Astrocyte (in vitro differentiated cells and primary cell): ENCODE data around the gene GH2. TPM values are rescaled to one million over a fixed set of nuclear protein-coding genes. Genes with fewer than 3 reads are reported as not detected.

Experiments
- DNase-seq: peaks from one replicate; pipeline ENCODE4 v3.0.0-alpha.2; 2010; ENCODE audit warnings: low read depth
- FAIRE-seq: peaks from 2 replicates; lab custom pipeline; 2011; peaks lifted over from hg19 to GRCh38; lab: Jason Lieb, UNC
- H2AFZ ChIP-seq: 2 replicates; pipeline ENCODE4 v1.6.0; 2012; ENCODE audit warnings: low read depth, low read length, inconsistent platforms
- H3K27ac ChIP-seq: 2 replicates; pipeline ENCODE4 v1.5.1; 2011; ENCODE audit warnings: low read depth, low read length, inconsistent platforms
- H3K27me3 ChIP-seq: 2 replicates; pipeline ENCODE4 v1.6.0; 2011; ENCODE audit warnings: low read length, inconsistent platforms; ENCODE audit not compliant: insufficient read depth
- H3K36me3 ChIP-seq: 2 replicates; pipeline ENCODE4 v1.5.1; 2011; ENCODE audit warnings: low read length, inconsistent platforms; ENCODE audit not compliant: insufficient read depth
- H3K4me1 ChIP-seq: 2 replicates; pipeline ENCODE4 v1.5.1; 2011; ENCODE audit warnings: low read length, inconsistent platforms; ENCODE audit not compliant: insufficient read depth
- H3K4me2 ChIP-seq: 2 replicates; pipeline ENCODE4 v1.6.0; 2012; ENCODE audit warnings: low read length, inconsistent platforms
- H3K4me3 ChIP-seq: 2 replicates; pipeline ENCODE4 v1.5.1; 2011; ENCODE audit warnings: low read depth, mild to moderate bottlenecking, low read length, inconsistent platforms; ENCODE audit not compliant: insufficient read depth
- H3K79me2 ChIP-seq: 2 replicates; pipeline ENCODE4 v1.6.0; 2012; ENCODE audit warnings: mild to moderate bottlenecking, low read length, inconsistent platforms; ENCODE audit not compliant: insufficient read depth
- H3K9ac ChIP-seq: 2 replicates; pipeline ENCODE4 v1.6.0; 2012; ENCODE audit warnings: mild to moderate bottlenecking, low read length, inconsistent platforms
- H3K9me3 ChIP-seq: 2 replicates; pipeline ENCODE4 v1.5.1; 2012; ENCODE audit warnings: low read depth, mild to moderate bottlenecking, low read length, inconsistent platforms; ENCODE audit not compliant: insufficient read depth
- H4K20me1 ChIP-seq: 2 replicates; pipeline ENCODE4 v1.6.0; 2012; ENCODE audit warnings: low read length, inconsistent platforms; ENCODE audit not compliant: insufficient read depth
- H3K27ac Mint-ChIP-seq: one replicate; pipeline ENCODE4 v1.8.0; 2021; ENCODE audit warnings: mild to moderate bottlenecking, mixed read lengths; ENCODE audit not compliant: unreplicated experiment
- H3K27me3 Mint-ChIP-seq: one replicate; pipeline ENCODE4 v1.8.0; 2021; ENCODE audit warnings: low read depth, mixed read lengths; ENCODE audit not compliant: unreplicated experiment
- H3K36me3 Mint-ChIP-seq: one replicate; pipeline ENCODE4 v1.8.0; 2021; ENCODE audit warnings: low read depth, mixed read lengths; ENCODE audit not compliant: unreplicated experiment
- H3K4me1 Mint-ChIP-seq: one replicate; pipeline ENCODE4 v1.8.0; 2021; ENCODE audit warnings: low read depth, mixed read lengths; ENCODE audit not compliant: unreplicated experiment
- H3K4me3 Mint-ChIP-seq: one replicate; pipeline ENCODE4 v1.8.0; 2021; ENCODE audit warnings: mild to moderate bottlenecking, moderate library complexity, mixed read lengths; ENCODE audit not compliant: unreplicated experiment
- H3K9me3 Mint-ChIP-seq: one replicate; pipeline ENCODE4 v1.8.0; 2021; ENCODE audit warnings: mild to moderate bottlenecking, mixed read lengths; ENCODE audit not compliant: unreplicated experiment
- EZH2 ChIP-seq: IDR thresholded peaks from 2 replicates; pipeline ENCODE4 v1.6.1; 2012; ENCODE audit warnings: mild to moderate bottlenecking, low read length, inconsistent platforms; ENCODE audit not compliant: insufficient read depth
- total RNA-seq: library from RNA; stranded (reverse); gene quantifications from 2 replicates; pipeline ENCODE4 v1.2.1, GENCODE V29; 2021
- TF ChIP-seq, protein P1 (sequence below): IDR thresholded peaks from 2 replicates; pipeline ENCODE4 v1.5.1; 2011; ENCODE audit warnings: low read depth, mild to moderate bottlenecking, inconsistent platforms, low read length, moderate library complexity; ENCODE audit not compliant: insufficient read depth

Gene GH2
- total RNA-seq, 1 donor from 2014 or later, result not detected

DNA sequence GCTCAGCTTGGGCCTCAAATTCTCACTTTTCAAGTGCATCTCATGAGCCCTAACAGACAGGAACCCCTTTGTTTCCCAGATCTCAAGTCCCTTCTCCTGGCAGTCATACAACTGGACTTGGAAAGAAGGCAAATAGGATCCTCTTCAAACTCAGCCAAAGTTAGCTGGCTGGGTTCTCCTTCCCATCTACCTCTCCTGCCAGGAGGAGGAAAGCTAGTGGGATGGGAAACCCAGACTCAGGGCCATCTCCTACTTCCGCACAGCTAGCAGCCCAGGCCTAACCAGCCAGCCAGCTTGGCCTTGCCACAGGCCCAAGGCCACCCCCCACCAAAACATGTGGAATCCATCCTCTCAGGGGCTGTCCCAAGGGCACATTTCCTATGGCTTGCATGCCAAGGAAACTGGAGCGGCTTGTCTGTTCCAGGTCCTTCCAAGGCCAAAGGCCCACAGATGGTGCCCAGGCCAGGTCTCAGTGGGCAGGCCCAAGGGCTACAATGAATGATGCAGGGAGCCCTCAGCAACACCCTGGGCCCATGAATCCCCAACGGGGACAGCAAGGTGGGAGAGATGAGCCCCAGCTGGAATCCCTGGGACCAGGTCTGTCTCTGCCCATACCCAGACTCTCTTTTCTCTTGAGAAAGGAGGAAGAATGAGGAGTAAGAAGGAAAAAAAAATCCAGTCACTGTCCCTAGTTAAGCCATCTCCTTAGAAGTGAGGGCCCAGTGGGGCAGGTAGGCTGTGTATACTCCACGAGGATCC is 41.0 kb downstream of the GH2 start:
- Histone ChIP-seq H3K4me2 (peak overlapping the region; percentile 100), H3K27me3 (no peaks in the 10 kb centered on the region), H3K4me3 (peak overlapping the region; percentile 88), H3K27ac (no peak overlapping the region), H3K9ac (peak overlapping the region; percentile 92), H3K36me3 (peaks cover 5% of the 10 kb centered on the region), H2AFZ (no peak overlapping the region), H3K79me2 (peaks cover 57% of the 10 kb centered on the region), H3K4me1 (peaks cover 14% of the 10 kb centered on the region), H3K9me3 (no peaks in the 10 kb centered on the region), H4K20me1 (peaks cover 53% of the 10 kb centered on the region)
- no peak for TF ChIP-seq EZH2
- TF ChIP-seq, protein P1, sequence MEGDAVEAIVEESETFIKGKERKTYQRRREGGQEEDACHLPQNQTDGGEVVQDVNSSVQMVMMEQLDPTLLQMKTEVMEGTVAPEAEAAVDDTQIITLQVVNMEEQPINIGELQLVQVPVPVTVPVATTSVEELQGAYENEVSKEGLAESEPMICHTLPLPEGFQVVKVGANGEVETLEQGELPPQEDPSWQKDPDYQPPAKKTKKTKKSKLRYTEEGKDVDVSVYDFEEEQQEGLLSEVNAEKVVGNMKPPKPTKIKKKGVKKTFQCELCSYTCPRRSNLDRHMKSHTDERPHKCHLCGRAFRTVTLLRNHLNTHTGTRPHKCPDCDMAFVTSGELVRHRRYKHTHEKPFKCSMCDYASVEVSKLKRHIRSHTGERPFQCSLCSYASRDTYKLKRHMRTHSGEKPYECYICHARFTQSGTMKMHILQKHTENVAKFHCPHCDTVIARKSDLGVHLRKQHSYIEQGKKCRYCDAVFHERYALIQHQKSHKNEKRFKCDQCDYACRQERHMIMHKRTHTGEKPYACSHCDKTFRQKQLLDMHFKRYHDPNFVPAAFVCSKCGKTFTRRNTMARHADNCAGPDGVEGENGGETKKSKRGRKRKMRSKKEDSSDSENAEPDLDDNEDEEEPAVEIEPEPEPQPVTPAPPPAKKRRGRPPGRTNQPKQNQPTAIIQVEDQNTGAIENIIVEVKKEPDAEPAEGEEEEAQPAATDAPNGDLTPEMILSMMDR, result no peak
- Mint-ChIP-seq H3K27ac (peak overlapping the region; percentile 89), H3K9me3 (no peaks in the 10 kb centered on the region), H3K36me3 (no peaks in the 10 kb centered on the region), H3K27me3 (no peaks in the 10 kb centered on the region), H3K4me1 (peaks cover 7% of the 10 kb centered on the region), H3K4me3 (peak overlapping the region; percentile 94)
- DNase-seq, result no peak
- FAIRE-seq, result no peak

DNA sequence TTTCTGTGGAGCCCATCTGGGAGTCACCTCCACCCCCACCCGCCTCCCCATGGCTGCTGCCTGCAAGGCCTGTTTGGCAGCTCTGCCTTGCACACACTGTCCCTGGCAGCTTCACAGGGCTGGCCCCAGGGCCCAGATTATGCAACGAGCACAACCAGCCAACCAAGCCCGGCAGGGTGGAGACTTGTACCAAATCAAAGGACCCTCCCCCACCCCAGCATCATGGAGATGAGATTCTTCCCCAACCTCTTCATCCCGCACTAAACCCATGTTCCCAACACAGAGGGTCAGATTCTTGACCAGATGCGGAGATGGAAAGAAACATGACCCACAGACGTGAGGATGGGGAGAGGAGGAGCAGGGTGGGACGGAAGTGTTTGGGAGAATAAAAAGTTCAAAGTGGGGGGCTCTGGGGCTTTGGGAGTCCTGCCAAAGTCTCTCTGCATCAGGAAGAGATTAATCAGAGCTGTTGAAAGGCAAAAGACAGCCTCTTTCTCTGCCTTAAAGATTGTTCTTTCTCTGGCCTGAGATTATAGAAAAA is 43.0 kb downstream of the GH2 start:
- Histone ChIP-seq H3K36me3 (peaks cover 8% of the 10 kb centered on the region), H3K4me1 (peaks cover 14% of the 10 kb centered on the region), H3K79me2 (peaks cover 57% of the 10 kb centered on the region), H3K9me3 (no peaks in the 10 kb centered on the region), H3K4me3 (no peak overlapping the region), H3K4me2 (no peak overlapping the region), H3K27ac (no peak overlapping the region), H4K20me1 (peaks cover 72% of the 10 kb centered on the region), H2AFZ (no peak overlapping the region), H3K27me3 (no peaks in the 10 kb centered on the region), H3K9ac (no peak overlapping the region)
- H3K27ac Mint-ChIP-seq, result no peak overlapping the region
- no peaks in the 10 kb centered on the region for H3K9me3 Mint-ChIP-seq
- FAIRE-seq (no peak), DNase-seq (no peak)
- peaks cover 6% of the 10 kb centered on the region for H3K36me3 Mint-ChIP-seq
- peak overlapping the region; percentile 27 for H3K4me3 Mint-ChIP-seq
- H3K4me1 Mint-ChIP-seq, result peaks cover 9% of the 10 kb centered on the region
- H3K27me3 Mint-ChIP-seq, result no peaks in the 10 kb centered on the region
- TF ChIP-seq, protein P1, result no peak
- no peak for TF ChIP-seq EZH2

DNA sequence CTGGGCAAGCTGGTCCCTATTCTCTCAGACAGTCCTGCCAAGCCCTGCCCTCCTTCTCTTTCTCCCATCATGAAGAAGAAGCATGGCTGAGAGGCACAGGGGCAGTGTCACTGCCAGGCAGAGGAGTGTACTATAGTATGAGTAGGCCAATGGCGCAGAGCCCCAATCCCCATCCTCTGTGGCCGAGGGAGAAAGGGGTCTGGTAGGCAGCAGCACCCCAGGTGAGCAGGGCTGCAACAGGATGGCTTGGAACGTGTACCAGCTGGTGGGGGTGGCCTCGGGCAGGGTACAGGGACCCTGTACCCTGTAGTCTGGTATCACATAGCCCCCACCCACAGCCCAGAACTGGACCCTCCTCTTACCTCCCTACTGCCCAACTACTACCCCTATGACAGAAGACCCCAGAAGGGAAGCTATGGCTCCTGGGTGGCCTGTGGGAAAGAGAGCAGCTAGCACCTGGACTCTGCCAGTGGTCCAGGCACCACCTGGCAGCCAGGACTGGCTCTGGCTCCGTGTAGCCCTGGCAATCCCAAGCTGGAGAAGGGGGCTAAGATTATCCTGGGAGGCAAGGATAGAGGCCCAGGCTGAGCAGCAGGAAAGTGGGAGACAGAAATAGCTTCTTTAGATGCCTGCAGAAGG is 43.7 kb downstream of the GH2 start:
- no peak for FAIRE-seq
- H3K36me3 ChIP-seq, result peaks cover 14% of the 10 kb centered on the region
- peaks cover 14% of the 10 kb centered on the region for H3K4me1 ChIP-seq
- no peak for DNase-seq
- H2AFZ ChIP-seq, result no peak overlapping the region
- H3K27ac ChIP-seq, result no peak overlapping the region
- Mint-ChIP-seq H3K27ac (no peak overlapping the region), H3K36me3 (peaks cover 6% of the 10 kb centered on the region), H3K4me1 (peaks cover 9% of the 10 kb centered on the region), H3K9me3 (no peaks in the 10 kb centered on the region), H3K27me3 (no peaks in the 10 kb centered on the region), H3K4me3 (no peak overlapping the region)
- no peaks in the 10 kb centered on the region for H3K9me3 ChIP-seq
- H3K79me2 ChIP-seq, result peaks cover 57% of the 10 kb centered on the region
- H3K27me3 ChIP-seq, result no peaks in the 10 kb centered on the region
- no peak overlapping the region for H3K4me2 ChIP-seq
- no peak overlapping the region for H3K4me3 ChIP-seq
- TF ChIP-seq, protein P1, result no peak
- TF ChIP-seq EZH2, result no peak
- H4K20me1 ChIP-seq, result peaks cover 78% of the 10 kb centered on the region
- no peak overlapping the region for H3K9ac ChIP-seq
